Hematopoietic multipotent progenitor cell treated with erythropoietin and hydrocortisone succinate and interleukin-3 and kit ligand, for 15 days (in vitro differentiated cells): Measurements from ENCODE around the gene BTRC.
"Not testable (repeated sequence)": the region's sequence is repeated elsewhere in the genome, so short reads cannot be mapped to it uniquely, and the experiment has no call there.

ENCODE experiments used
- DNase-seq: peaks from one replicate; pipeline ENCODE4 v3.0.0-alpha.2; 2015; ENCODE audit warnings: low spot score

BTRC gene

GRCh38 chr10:101585841-101586240 is 231.9 kb downstream of the BTRC start:
- no peak for DNase-seq

GRCh38 chr10:101587725-101588653 is 234.0 kb downstream of the BTRC start, which contains the start of the genes DPCD and POLL:
TSS of gene DPCD (plus strand) at chr10:101588321. CDS start at chr10:101588337, 16 bp downstream.
TSS of gene POLL (minus strand) at chr10:101588257. CDS start at chr10:101587360, 897 bp downstream.
- peak; percentile 96 for DNase-seq

DNA sequence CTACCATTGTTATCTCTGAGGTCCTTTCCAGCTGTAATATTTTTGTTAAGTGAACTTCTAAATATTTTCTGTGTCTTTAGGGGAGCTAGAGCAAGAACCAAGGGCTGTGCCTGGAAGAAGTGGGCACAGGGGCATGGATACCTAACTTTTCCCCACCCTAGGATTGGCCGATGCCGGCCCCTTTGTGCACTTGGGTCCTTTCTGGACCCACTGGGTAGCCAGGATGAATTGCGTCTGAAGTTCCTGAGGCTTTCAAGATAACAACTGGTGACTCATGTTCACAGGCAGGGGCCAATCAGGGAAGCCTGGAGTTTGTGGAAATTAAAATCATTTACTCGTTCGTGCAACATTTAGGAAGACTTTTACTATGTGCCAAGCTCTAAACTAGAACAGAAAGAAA is 234.9 kb downstream of the BTRC start:
- peak; percentile 67 for DNase-seq

GRCh38 chr10:101593331-101593730 is 239.4 kb downstream of the BTRC start:
- DNase-seq = not testable (repeated sequence)

DNA sequence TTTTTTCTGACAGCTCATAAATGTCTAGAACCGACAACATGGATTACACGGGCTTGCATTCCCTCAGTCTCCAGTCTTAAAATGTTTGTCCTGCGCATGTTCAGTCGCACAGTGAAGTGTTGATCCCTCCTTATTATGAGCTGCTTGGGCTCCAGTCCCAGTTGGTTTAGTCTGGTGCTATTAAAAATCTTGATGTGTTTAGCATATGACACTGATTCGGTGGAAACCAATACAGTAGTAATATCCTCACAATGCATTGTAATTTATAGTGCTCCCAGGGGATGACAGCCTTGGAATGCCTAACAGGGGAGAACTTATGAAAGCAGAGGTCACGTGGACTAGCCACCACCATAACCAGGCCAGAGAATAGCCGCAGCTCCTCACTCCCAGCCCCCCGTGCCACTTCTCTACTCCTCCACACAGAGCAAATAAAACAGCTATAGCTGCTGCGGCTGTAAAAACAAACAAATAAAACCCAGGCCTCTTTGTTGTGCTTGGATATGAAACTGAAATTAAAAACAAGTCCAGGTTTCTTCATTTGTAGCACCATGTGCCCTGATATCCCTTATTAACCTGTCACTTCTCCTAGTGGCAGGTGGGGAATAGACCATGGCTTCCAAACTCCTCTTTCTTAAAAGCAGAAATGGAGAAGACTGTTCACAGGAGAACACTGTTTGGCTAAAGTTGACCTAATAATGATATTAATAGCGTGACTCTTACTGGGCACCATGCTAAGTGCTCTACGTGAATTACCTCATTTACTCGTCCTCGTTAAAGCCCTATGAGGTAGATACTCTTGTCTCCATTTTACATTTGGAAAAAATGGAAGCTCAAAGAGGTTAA is 241.8 kb downstream of the BTRC start:
- no peak for DNase-seq

- no peak for DNase-seq
Measured at GRCh38 chr10:101597091-101597900, 243.3 kb downstream of the BTRC start.

- peak; percentile 60 for DNase-seq
Measured at GRCh38 chr10:101601541-101601940, 247.6 kb downstream of the BTRC start.

- peak; percentile 88 for DNase-seq
Measured at GRCh38 chr10:101602761-101603398, 248.9 kb downstream of the BTRC start.
